ENCODE results near the gene CTU1.

The CTU1 gene

DNA sequence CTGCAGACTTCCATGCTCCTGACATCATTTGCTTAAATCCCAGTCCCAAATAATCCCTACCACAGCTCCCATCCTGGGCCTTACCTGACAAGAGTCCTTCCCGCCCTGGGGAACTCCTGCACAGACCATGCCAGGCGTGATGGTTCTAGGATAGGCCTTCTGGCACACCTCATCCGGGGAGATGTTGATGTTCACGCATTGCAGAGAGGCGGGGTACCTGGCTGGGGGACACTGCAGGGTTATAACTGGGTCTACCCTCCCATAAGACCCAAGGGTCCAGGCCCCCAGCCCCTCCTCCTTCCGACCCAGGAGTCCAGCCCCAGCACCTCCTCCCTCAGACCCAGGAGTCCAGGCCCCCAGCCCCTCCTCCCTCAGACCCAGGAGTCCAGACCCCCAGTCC, 29.5 kb downstream of the CTU1 start:
- H3K27ac ChIP-seq (ENCODE audit: low read length) = no peak overlapping the region
- H3K36me3 ChIP-seq (ENCODE audit: control insufficient read depth, low read depth, low read length) = no peaks in the 10 kb centered on the region
- H3K9ac ChIP-seq (ENCODE audit: low read length) = no peak overlapping the region
- no peaks in the 10 kb centered on the region for H3K9me3 ChIP-seq (ENCODE audit: control insufficient read depth, low read depth, low read length)
- H3K27me3 ChIP-seq (ENCODE audit: control insufficient read depth, insufficient read depth, low read length) = no peaks in the 10 kb centered on the region
- no peak overlapping the region for H3K4me3 ChIP-seq (ENCODE audit: low read length)
- H3K4me1 ChIP-seq (ENCODE audit: control insufficient read depth, low read depth, low read length) = peaks cover 9% of the 10 kb centered on the region

DNA sequence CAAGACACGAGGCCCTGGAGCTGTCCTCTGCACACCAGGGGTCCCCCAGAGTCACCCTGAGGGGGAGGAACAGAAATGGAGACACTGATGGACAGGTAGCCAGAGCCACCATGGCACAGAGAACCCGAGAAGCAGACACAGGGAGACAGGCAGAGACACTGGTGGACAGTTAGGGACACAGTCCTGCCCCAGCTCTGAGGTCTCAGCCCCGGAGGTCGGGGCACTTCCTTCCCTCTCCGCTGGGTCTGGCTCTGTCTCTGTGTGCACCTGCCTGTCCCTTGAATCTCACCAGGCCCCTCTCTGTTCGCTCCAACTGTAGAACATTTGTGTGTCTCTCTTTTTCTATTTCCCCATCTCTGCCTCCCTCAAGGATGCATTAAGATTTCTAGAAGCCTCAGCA, 30.1 kb downstream of the CTU1 start:
- Histone ChIP-seq H3K9ac (ENCODE audit: low read length) (no peak overlapping the region), H3K27me3 (ENCODE audit: control insufficient read depth, insufficient read depth, low read length) (no peaks in the 10 kb centered on the region), H3K4me1 (ENCODE audit: control insufficient read depth, low read depth, low read length) (peaks cover 9% of the 10 kb centered on the region)

DNA sequence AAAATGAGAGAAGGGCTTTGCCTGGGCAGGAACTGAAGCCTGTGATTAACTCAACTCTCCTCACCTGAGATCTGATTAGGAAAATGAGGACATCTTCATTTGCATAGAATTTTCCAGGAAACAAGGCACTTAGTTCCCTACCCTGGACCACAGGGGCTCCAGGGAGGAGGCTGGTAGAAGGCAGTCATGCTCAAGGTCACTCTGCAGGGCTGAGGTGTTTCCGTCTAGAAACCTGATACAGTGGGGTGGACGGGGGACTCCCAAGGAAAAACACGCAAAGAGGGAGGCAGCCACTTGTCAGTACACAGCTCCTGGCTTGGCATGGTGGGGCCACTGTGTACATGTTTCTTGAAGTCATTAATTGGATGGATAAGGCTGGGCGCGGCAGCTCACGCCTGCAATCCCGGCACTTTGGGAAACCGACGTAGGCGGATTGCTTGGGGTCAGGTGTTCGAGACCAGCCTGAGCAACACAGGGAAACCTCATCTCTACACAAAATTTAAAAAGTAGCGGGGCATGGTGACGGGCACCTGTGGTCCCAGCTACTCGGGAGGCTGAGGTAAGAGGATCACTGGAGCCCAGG, 31.5 kb downstream of the CTU1 start:
- Histone ChIP-seq H3K4me3 (ENCODE audit: low read length) (no peak overlapping the region), H3K9ac (ENCODE audit: low read length) (no peak overlapping the region), H3K27me3 (ENCODE audit: control insufficient read depth, insufficient read depth, low read length) (no peaks in the 10 kb centered on the region), H3K27ac (ENCODE audit: low read length) (no peak overlapping the region), H3K36me3 (ENCODE audit: control insufficient read depth, low read depth, low read length) (no peaks in the 10 kb centered on the region), H3K9me3 (ENCODE audit: control insufficient read depth, low read depth, low read length) (no peaks in the 10 kb centered on the region), H3K4me1 (ENCODE audit: control insufficient read depth, low read depth, low read length) (peaks cover 9% of the 10 kb centered on the region)

More for the DNA sequence above, 30.1 kb downstream of the CTU1 start:
- no peak overlapping the region for H3K4me3 ChIP-seq (ENCODE audit: low read length)
- H3K27ac ChIP-seq (ENCODE audit: low read length) = no peak overlapping the region
- no peaks in the 10 kb centered on the region for H3K9me3 ChIP-seq (ENCODE audit: control insufficient read depth, low read depth, low read length)
- no peaks in the 10 kb centered on the region for H3K36me3 ChIP-seq (ENCODE audit: control insufficient read depth, low read depth, low read length)

DNA sequence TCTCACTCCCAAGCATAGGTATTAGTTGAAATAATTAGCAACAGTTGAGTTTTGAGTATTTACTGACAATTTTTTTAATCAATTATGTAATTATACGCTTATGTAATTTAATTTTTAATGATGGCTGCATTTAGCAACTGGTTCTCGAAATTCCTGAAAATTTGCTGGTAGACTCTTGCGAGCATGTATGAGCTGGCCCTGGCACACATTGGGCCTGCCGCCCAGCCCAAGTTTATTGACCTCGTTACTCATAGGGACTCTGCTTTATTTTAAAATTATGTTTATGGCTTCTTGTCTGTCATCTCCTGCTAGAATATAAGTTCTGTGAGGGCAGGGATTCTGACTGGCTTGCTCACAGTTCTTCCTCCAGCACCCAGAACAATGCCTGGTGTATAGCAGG, 32.2 kb downstream of the CTU1 start:
- H3K27ac ChIP-seq (ENCODE audit: low read length) = no peak overlapping the region
- peaks cover 9% of the 10 kb centered on the region for H3K4me1 ChIP-seq (ENCODE audit: control insufficient read depth, low read depth, low read length)
- no peaks in the 10 kb centered on the region for H3K9me3 ChIP-seq (ENCODE audit: control insufficient read depth, low read depth, low read length)
- no peaks in the 10 kb centered on the region for H3K27me3 ChIP-seq (ENCODE audit: control insufficient read depth, insufficient read depth, low read length)
- H3K4me3 ChIP-seq (ENCODE audit: low read length) = no peak overlapping the region
- no peak overlapping the region for H3K9ac ChIP-seq (ENCODE audit: low read length)
- no peaks in the 10 kb centered on the region for H3K36me3 ChIP-seq (ENCODE audit: control insufficient read depth, low read depth, low read length)

DNA sequence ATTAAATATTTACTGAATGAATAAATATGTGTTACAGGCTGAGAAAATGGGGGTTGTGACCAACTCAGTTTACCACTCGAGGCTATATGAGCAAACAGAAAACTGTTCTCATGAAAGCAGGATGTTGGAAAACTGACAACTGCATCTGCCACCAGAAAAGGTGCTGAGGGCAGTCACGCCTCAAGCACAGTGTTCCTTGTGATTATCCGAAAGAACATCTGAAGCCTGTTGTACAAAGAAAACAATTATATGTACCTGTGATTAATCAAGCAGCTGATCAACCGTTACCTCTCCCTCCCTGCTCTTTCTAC, 37.2 kb downstream of the CTU1 start:
- no peaks in the 10 kb centered on the region for H3K9me3 ChIP-seq (ENCODE audit: control insufficient read depth, low read depth, low read length)
- no peak overlapping the region for H3K4me3 ChIP-seq (ENCODE audit: low read length)
- H3K4me1 ChIP-seq (ENCODE audit: control insufficient read depth, low read depth, low read length) = peaks cover under 1% of the 10 kb centered on the region
- no peaks in the 10 kb centered on the region for H3K36me3 ChIP-seq (ENCODE audit: control insufficient read depth, low read depth, low read length)
- H3K27ac ChIP-seq (ENCODE audit: low read length) = no peak overlapping the region
- peaks cover 3% of the 10 kb centered on the region for H3K27me3 ChIP-seq (ENCODE audit: control insufficient read depth, insufficient read depth, low read length)
- no peak overlapping the region for H3K9ac ChIP-seq (ENCODE audit: low read length)

DNA sequence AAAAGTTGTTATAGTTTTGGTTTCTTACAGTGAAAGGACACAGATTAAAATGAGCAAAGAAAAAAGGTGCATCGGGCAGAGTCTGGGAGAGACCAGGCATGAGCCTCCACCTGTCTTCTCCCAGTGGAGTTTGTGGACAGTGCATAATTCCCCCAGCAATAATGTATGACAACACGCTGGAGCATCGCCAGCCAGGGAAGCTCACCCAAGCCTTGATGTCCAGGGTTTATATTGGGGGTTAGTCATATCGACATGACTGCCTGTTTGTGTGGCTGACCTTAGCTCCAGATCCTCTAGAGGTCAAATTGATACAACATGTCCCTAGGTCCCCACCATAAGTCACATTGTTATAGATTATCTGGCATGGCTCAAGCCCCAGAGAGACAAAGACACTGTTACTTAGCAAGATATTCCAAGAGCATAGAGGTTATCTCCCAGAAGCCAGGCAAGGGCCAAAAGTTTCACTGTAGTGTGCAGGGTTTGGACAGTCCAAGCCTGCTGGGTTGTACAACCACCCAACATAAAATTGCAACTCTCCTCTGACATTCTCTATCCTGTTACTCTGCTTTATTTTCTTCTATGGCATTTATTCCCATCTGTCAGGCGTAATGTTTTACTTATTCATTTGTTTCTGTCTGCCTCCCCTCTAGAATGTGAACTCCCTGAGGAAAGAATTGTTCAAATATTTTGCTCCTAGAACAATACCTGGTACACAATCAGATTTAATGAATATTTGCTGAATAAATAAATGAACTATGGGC, 37.7 kb downstream of the CTU1 start:
- Histone ChIP-seq H3K4me3 (ENCODE audit: low read length) (no peak overlapping the region), H3K27ac (ENCODE audit: low read length) (no peak overlapping the region), H3K9ac (ENCODE audit: low read length) (no peak overlapping the region), H3K4me1 (ENCODE audit: control insufficient read depth, low read depth, low read length) (peaks cover 4% of the 10 kb centered on the region), H3K27me3 (ENCODE audit: control insufficient read depth, insufficient read depth, low read length) (peaks cover 4% of the 10 kb centered on the region), H3K9me3 (ENCODE audit: control insufficient read depth, low read depth, low read length) (no peaks in the 10 kb centered on the region), H3K36me3 (ENCODE audit: control insufficient read depth, low read depth, low read length) (no peaks in the 10 kb centered on the region)

DNA sequence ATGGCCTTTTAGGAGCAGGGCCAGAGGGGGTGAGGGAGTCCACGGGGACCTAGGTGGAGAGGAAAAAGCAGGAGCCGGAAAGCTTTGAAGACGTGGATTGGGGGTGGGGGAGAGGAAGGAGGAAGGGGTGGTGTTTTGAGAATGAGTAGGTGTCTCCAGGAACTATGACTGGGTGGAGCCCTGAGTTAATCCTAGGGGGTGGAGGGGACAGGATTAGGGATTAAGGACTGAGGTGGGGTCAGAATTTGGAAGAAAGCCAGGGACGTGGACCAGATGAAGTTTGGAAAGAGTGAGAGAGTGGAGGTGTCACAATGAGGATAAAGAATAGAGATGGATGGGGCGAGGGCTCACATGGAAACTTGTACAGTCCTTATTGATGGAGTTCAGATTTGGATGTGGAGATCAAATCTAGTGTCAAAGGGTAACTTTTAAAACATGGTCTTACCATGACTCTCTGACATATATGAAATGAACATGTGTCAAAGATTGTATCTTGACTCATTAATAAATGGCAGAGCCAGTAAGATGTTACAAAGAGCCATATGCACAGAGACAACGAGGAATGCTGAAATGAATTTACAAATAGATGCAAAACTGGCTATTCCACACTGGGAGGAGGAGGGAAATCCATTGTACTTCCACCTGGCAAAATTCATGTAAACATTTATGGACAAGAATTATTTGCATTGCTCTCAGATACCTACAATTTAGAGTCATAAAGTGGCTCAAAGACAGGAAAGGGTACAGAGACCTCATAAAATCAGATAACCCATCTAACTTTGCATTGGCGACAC, 41.6 kb downstream of the CTU1 start:
- H3K9me3 ChIP-seq (ENCODE audit: control insufficient read depth, low read depth, low read length) = no peaks in the 10 kb centered on the region
- no peak overlapping the region for H3K4me3 ChIP-seq (ENCODE audit: low read length)
- no peak overlapping the region for H3K27ac ChIP-seq (ENCODE audit: low read length)
- H3K9ac ChIP-seq (ENCODE audit: low read length) = no peak overlapping the region
- peaks cover 4% of the 10 kb centered on the region for H3K27me3 ChIP-seq (ENCODE audit: control insufficient read depth, insufficient read depth, low read length)
- peaks cover 8% of the 10 kb centered on the region for H3K4me1 ChIP-seq (ENCODE audit: control insufficient read depth, low read depth, low read length)
- H3K36me3 ChIP-seq (ENCODE audit: control insufficient read depth, low read depth, low read length) = no peaks in the 10 kb centered on the region

DNA sequence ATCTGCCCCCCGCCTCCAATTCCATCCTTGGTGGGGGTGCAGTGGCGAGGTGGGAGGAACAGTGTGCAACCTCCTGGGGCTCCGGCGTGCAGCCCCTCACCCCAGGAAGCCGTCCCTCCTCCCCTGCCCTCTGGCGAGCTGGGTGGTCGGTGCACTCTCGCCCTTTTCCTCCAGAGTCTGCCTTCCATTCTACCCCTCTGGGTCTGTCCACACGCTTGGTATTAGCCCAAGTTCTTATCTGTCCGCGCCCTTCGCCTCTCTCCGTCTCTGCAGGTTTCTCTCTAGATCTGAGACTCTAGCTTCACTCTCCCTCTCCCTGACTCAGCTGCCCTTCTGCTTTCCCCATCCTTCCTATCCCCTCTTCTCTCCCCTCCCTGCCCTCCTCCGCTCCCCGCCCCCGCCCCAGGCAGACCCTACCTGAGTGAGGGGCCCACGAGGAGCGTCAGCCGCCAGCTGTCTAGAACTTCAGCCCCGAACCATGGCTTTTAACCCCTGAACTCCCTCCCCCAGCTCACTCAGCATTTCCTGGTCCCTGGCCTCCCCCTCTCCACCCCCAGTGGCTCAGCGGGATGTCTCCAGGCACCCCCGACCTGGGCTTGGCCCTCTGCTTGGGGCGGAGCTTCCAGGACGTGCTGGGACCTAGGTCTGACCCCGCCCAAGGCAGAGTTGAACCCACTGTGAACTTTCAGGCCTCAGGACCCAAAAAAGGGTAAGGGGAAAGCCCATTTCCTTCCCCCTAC, 42.8 kb downstream of the CTU1 start:
- no peak overlapping the region for H3K27ac ChIP-seq (ENCODE audit: low read length)
- H3K4me3 ChIP-seq (ENCODE audit: low read length) = peak overlapping the region; percentile 73
- H3K36me3 ChIP-seq (ENCODE audit: control insufficient read depth, low read depth, low read length) = no peaks in the 10 kb centered on the region

DNA sequence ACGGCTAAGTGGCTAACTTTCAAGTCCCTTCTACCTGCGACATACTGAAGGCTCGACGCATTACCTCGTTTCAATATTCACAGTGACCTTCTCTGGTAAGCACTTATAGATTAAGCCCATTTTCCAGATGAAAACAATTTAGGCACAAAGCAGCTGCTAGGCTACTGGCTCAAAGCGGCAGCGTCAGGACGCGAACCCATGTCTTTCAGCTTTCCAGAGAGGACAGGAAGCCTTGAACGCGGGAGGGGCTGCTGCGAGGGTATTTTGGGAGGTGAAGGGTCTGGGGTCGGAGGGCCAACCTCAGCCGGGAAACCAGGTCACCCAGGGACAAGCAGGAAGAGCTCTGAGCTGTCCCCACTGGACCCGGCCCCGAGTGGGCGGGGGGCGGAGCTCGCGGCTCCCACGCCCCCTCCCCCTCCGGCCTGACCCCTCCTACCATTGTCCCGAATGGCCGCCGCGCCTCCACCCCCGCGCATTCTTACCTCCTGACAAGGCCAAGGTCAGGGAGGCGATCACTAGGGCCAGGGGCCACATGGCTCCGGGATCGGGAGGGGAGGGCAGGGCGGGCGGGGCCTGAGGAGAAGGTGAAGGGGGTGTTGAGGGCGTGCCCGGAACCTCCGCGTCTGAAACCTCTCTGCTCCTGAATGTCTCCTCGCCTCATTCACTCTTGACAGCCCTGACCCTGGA, 43.5 kb downstream of the CTU1 start, which contains the start of gene KLK13:
Gene KLK13 (minus strand): TSS at position 559 of the 687 bp plus-strand sequence. CDS start 25 bp downstream, at position 534.
- peak within 1 kb of the TSS; percentile 10 for H3K9ac ChIP-seq (ENCODE audit: low read length)
- no peaks in the 10 kb centered on the region for H3K36me3 ChIP-seq (ENCODE audit: control insufficient read depth, low read depth, low read length)
- H3K27me3 ChIP-seq (ENCODE audit: control insufficient read depth, insufficient read depth, low read length) = peaks cover 4% of the 10 kb centered on the region
- H3K4me1 ChIP-seq (ENCODE audit: control insufficient read depth, low read depth, low read length) = peaks cover 8% of the 10 kb centered on the region
- no peak within 1 kb of the TSS for H3K27ac ChIP-seq (ENCODE audit: low read length)
- H3K4me3 ChIP-seq (ENCODE audit: low read length) = peak within 1 kb of the TSS; percentile 73
- no peaks in the 10 kb centered on the region for H3K9me3 ChIP-seq (ENCODE audit: control insufficient read depth, low read depth, low read length)

More for the DNA sequence above, 42.8 kb downstream of the CTU1 start:
- H3K4me1 ChIP-seq (ENCODE audit: control insufficient read depth, low read depth, low read length) = peaks cover 8% of the 10 kb centered on the region
- H3K9ac ChIP-seq (ENCODE audit: low read length) = peak overlapping the region; percentile 10
- H3K27me3 ChIP-seq (ENCODE audit: control insufficient read depth, insufficient read depth, low read length) = peaks cover 4% of the 10 kb centered on the region
- no peaks in the 10 kb centered on the region for H3K9me3 ChIP-seq (ENCODE audit: control insufficient read depth, low read depth, low read length)

DNA sequence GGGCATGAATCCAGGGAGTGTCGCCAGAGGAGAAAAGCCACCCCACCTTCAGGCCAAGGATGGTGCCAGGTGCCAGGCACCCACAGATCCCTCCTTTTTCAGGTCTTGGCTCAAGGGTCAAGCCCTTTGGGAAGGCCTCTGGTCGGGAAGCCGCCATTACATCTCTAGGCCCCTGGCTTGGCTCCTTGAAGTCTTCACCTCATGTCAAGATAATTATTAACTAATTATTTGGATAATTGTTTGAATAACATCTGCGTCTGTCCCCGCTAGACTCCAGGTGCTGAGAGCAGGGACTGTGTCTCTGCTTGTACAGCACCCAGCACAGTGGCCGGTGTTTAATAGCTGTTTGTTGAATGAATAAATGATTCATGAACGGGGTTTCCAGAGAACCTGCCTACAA, 44.5 kb downstream of the CTU1 start:
- no peak overlapping the region for H3K27ac ChIP-seq (ENCODE audit: low read length)
- peaks cover 4% of the 10 kb centered on the region for H3K27me3 ChIP-seq (ENCODE audit: control insufficient read depth, insufficient read depth, low read length)
- peaks cover 8% of the 10 kb centered on the region for H3K4me1 ChIP-seq (ENCODE audit: control insufficient read depth, low read depth, low read length)
- H3K9ac ChIP-seq (ENCODE audit: low read length) = no peak overlapping the region
- H3K36me3 ChIP-seq (ENCODE audit: control insufficient read depth, low read depth, low read length) = no peaks in the 10 kb centered on the region
- H3K4me3 ChIP-seq (ENCODE audit: low read length) = no peak overlapping the region
- no peaks in the 10 kb centered on the region for H3K9me3 ChIP-seq (ENCODE audit: control insufficient read depth, low read depth, low read length)

DNA sequence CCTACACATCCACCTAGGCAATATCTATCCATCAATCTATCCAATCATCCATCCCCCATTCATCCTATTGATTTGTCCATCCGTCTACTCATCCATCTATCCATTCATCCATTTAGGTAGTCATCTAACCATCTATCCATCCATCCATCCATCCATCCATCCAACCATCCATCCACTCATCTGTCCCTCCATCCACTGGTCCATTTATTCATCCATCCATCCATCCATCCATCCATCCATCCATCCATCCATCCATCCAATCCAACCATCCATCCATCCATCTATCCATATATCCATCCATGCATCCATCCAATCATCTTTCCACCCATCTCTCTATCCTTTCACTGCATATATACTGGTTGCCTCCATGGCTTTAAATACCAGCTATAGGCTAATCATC, 47.2 kb downstream of the CTU1 start:
- Histone ChIP-seq H3K9ac (ENCODE audit: low read length) (no peak overlapping the region), H3K27me3 (ENCODE audit: control insufficient read depth, insufficient read depth, low read length) (peaks cover under 1% of the 10 kb centered on the region), H3K4me3 (ENCODE audit: low read length) (no peak overlapping the region), H3K36me3 (ENCODE audit: control insufficient read depth, low read depth, low read length) (no peaks in the 10 kb centered on the region), H3K9me3 (ENCODE audit: control insufficient read depth, low read depth, low read length) (no peaks in the 10 kb centered on the region), H3K27ac (ENCODE audit: low read length) (no peak overlapping the region), H3K4me1 (ENCODE audit: control insufficient read depth, low read depth, low read length) (peaks cover 8% of the 10 kb centered on the region)

All from iPS-18a (cell line).